Lower lobe of right lung (tissue), 2 donors: ENCODE data around the gene CCDC146. TPM values are rescaled to one million over a fixed set of nuclear protein-coding genes. Genes with fewer than 3 reads are reported as not detected.
"Not testable (repeated sequence)": the region's sequence is repeated elsewhere in the genome, so short reads cannot be mapped to it uniquely, and the experiment has no call there.

Experiments used
- ATAC-seq, 2 donors: fragments of 200-7000 bp; cut with Tn5 transposase; one replicate each; pipeline ENCODE4 v1.9.1; 2020 to 2022; ENCODE audit warnings: mild to moderate bottlenecking in 2 of 2, moderate library complexity in 2 of 2
- DNase-seq: peaks from one replicate; pipeline ENCODE4 v3.0.0-alpha.2; 2020
- H3K27ac ChIP-seq: fragments of 200-600 bp; one replicate; pipeline ENCODE4 v1.8.0; 2022
- H3K27me3 ChIP-seq: fragments of 200-600 bp; one replicate; pipeline ENCODE4 v1.8.0; 2022; ENCODE audit warnings: low read depth
- H3K36me3 ChIP-seq: fragments of 200-600 bp; one replicate; pipeline ENCODE4 v1.8.0; 2022; ENCODE audit warnings: mild to moderate bottlenecking
- H3K4me1 ChIP-seq: fragments of 200-600 bp; one replicate; pipeline ENCODE4 v1.8.0; 2022
- H3K4me3 ChIP-seq: fragments of 200-600 bp; one replicate; pipeline ENCODE4 v1.8.0; 2022; ENCODE audit warnings: mild to moderate bottlenecking
- H3K9me3 ChIP-seq: fragments of 200-600 bp; one replicate; pipeline ENCODE4 v1.8.0; 2022
- intact Hi-C: fragments of 100-400 bp; cut with DNase I; formaldehyde crosslinking; loops from one replicate; pipeline ENCODE4 v1.11.0; 2022
- total RNA-seq: library from RNA; stranded (reverse); fragmentation: NEBNext Ultra II Directional; extraction: Animal tissue kit (Norgen Biotek cat#: 25700); gene quantifications from one replicate; pipeline ENCODE4 v1.2.1, GENCODE V29; 2021
- TF ChIP-seq, protein P1 (sequence below): fragments of 200-600 bp; IDR thresholded peaks from one replicate; pipeline ENCODE4 v1.8.0; 2022; ENCODE audit warnings: antibody characterized with exemption, mild to moderate bottlenecking
- donor health status: DM: no; HTN: yes; CAD: no; lungs with severe emphysema.

The CCDC146 gene
- total RNA-seq, 1 donor from 2014 or later, result 17.3 TPM

DNA sequence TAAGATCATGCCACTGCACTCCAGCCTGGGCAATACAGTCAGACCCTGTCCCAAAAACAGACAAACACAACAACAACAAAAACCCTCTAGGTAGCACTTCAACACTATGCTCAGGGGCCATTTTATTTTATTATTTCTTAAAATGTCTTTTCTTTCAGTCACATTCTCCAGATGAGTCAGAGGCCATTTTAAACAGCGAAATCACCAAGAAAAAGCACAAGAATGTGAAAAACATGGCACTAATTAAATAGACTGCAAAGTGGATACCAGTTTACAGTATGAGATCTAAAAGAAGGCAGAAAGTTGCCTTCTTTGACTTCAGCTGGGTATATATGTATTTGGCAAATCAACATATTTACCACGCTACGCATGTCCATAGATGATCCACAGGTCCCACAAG is 83.3 kb downstream of the CCDC146 start:
- Histone ChIP-seq H3K27ac (no peak overlapping the region), H3K27me3 (no peaks in the 10 kb centered on the region), H3K4me3 (no peak overlapping the region), H3K9me3 (peaks cover 13% of the 10 kb centered on the region), H3K36me3 (no peaks in the 10 kb centered on the region), H3K4me1 (no peaks in the 10 kb centered on the region)
- ATAC-seq (no peak), DNase-seq (no peak)
- TF ChIP-seq, protein P1, sequence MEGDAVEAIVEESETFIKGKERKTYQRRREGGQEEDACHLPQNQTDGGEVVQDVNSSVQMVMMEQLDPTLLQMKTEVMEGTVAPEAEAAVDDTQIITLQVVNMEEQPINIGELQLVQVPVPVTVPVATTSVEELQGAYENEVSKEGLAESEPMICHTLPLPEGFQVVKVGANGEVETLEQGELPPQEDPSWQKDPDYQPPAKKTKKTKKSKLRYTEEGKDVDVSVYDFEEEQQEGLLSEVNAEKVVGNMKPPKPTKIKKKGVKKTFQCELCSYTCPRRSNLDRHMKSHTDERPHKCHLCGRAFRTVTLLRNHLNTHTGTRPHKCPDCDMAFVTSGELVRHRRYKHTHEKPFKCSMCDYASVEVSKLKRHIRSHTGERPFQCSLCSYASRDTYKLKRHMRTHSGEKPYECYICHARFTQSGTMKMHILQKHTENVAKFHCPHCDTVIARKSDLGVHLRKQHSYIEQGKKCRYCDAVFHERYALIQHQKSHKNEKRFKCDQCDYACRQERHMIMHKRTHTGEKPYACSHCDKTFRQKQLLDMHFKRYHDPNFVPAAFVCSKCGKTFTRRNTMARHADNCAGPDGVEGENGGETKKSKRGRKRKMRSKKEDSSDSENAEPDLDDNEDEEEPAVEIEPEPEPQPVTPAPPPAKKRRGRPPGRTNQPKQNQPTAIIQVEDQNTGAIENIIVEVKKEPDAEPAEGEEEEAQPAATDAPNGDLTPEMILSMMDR, result no peak
- intact Hi-C loops, result no loop called here

DNA sequence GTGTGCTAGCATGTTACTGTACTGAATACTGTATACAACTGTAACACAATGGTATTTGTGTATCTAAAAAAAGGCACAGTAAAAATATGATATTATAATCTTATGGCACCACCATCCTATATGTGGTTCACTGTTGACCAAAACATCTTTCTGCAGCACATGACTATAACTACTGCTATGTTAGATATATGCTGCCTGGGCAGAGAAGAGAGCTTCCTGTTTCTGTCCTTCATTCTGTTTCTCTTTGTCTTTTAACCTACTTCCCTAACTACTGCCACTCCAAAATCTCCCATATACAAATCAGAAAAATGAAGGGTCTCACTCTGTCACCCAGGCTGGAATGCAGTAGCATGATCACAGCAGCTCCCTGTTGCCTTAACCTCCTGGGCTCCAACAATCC is 86.0 kb downstream of the CCDC146 start:
- H3K36me3 ChIP-seq, result no peaks in the 10 kb centered on the region
- H3K9me3 ChIP-seq, result peaks cover 13% of the 10 kb centered on the region
- no peak overlapping the region for H3K4me3 ChIP-seq
- no peak overlapping the region for H3K27ac ChIP-seq
- intact Hi-C loops, result no loop called here
- ATAC-seq, result no peak
- H3K27me3 ChIP-seq, result no peaks in the 10 kb centered on the region
- TF ChIP-seq, protein P1, result no peak
- no peak for DNase-seq
- H3K4me1 ChIP-seq, result no peaks in the 10 kb centered on the region

DNA sequence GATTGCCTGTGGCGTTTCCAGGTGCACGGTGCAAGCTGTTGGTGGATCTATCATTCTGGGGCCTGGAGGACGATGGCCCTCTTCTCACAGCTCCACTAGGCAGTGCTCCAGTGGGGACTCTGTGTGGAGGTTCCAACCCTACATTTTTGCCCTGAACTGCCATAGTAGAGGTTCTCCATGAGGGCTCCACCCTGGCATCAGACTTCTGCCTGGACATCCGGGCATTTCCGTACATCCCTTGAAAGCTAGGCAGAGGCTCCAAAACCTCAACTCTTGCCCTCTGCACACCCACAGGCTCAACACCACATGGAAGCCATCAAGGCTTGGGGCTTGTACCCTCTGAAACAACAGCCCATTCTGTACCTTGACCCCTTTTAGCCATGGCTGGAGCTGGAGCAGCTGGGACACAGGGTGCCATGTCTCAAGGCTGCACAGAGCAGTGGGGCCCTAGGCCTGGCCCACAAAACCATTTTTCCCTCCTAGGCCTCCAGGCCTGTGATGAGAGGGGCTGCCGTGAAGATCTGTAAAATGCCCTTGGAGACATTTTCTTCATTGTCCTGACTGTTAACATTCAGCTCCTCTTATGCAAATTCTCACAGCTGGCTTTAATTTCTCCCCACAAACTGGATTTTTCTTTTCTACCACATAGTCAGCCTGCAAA is 87.2 kb downstream of the CCDC146 start:
- no peaks in the 10 kb centered on the region for H3K4me1 ChIP-seq
- DNase-seq (no peak), ATAC-seq (no peak)
- intact Hi-C loops, result no loop called here
- TF ChIP-seq, protein P1, result no peak
- no peak overlapping the region for H3K27ac ChIP-seq
- peaks cover 13% of the 10 kb centered on the region for H3K9me3 ChIP-seq
- H3K4me3 ChIP-seq, result no peak overlapping the region
- no peaks in the 10 kb centered on the region for H3K27me3 ChIP-seq
- H3K36me3 ChIP-seq, result no peaks in the 10 kb centered on the region

DNA sequence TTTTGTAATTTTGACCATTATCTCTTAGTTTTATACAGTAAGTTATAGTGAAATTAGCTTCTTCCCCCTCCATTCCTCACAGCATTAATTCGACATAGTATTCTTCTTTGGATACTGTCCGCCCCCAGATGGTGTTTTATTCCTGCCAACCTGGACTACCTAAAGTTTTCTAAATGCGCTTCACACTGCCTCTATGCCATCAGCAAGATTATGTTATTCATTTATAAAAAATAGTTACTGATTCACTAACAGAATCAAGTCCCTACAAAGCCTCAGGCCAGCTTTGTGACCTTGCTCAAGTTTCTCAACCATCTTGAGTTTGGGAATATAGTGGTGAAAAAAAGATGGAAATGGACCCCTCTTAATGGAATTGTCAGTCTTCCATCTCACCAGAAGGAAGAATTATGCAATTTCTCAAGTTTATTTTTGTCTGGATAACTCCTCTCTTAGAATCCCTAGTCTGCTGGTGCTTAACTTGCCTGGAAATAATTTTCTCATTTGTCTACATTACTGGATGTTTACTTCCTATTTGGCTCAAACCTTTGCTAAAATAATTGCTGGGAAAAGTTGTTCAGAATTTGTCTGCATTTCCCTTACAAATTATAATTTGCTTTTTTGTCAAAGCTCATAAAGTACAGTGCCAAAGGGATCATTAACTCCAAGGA is 93.9 kb downstream of the CCDC146 start:
- Histone ChIP-seq H3K27me3 (no peaks in the 10 kb centered on the region), H3K36me3 (no peaks in the 10 kb centered on the region), H3K27ac (no peak overlapping the region), H3K9me3 (no peaks in the 10 kb centered on the region), H3K4me1 (no peaks in the 10 kb centered on the region), H3K4me3 (no peak overlapping the region)
- TF ChIP-seq, protein P1, result no peak
- ATAC-seq (no peak), DNase-seq (no peak)
- intact Hi-C loops, result no loop called here

DNA sequence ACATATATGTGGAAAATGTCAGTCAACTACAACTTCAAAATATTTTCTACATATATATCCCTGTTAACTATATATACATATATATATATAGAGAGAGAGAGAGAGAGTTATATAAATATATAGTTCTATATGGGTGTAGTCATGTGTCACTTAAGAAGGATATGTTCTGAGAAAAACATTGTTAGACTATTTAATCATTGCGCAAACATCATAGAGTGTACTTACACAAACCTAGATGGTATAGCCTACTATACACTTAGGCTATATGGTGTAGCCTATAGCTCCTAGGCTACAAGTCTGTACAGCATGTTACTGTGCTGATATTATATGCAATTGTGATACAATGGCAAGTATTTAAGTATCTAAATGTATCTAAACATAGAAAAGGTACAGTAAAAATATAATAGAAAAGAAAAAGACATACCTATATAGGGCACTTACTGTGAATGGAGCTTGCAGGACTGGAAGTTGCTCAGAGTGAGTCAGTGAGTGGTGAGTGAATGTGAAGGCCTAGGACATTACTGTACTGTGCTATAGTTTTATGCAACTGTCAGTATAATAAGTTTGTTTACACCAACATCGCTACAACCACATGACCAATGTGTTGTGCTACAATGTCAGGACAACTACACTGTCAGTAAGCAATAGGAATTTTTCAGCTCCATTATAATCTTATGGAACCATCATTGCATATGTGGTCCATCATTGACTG is 95.2 kb downstream of the CCDC146 start:
- TF ChIP-seq, protein P1, result no peak

DNA sequence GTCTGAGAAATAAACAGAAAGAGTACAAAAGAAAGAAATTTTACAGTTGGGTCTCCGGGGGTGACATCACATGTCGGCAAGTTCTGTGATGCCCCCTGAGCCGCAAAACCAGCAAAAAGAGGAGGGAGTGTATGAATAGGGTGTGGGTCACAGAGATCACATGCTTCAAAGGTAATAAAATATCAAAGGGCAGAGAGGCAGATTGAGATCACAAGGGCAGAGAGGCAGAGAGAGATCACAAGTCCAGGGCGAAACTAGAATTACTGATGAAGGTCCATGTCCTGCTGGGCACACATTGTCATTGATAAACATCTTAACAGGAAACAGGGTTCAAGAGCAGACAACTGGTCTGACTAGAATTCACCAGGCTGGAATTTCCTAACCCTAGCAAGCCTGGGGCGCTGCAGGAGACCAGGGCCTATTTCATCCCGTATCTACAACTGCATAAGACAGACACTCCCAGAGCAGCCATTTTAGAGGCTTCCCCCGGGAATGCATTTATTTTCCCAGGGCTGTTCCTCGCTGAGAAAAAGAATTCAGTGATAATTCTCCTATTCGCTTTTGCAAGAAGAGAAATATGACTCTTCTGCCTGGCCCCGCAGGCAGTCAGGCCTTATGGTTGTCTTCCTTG is 97.4 kb downstream of the CCDC146 start:
- DNase-seq, H3K4me1 ChIP-seq, H3K9me3 ChIP-seq, ATAC-seq, H3K36me3 ChIP-seq, H3K27ac ChIP-seq, H3K27me3 ChIP-seq, intact Hi-C loops, H3K4me3 ChIP-seq: not testable (repeated sequence)

More for the DNA sequence above, 95.2 kb downstream of the CCDC146 start:
- Histone ChIP-seq H3K9me3 (no peaks in the 10 kb centered on the region), H3K4me3 (no peak overlapping the region), H3K36me3 (no peaks in the 10 kb centered on the region), H3K27me3 (no peaks in the 10 kb centered on the region), H3K27ac (no peak overlapping the region), H3K4me1 (no peaks in the 10 kb centered on the region)
- intact Hi-C loops, result no loop called here
- no peak for DNase-seq
- ATAC-seq, result no peak
